H1 (cell line): ENCODE results near the gene EBPL. TPM values are rescaled to one million over a fixed set of nuclear protein-coding genes. Genes with fewer than 3 reads are reported as not detected.

Source experiments
- ATF2 ChIP-seq: IDR thresholded peaks from 2 replicates; pipeline ENCODE4 v1.6.1; 2012; ENCODE audit warnings: low read length, inconsistent platforms
- CHD7 ChIP-seq: fragments of 300-600 bp; sonication (generic); IDR thresholded peaks from 2 replicates; pipeline ENCODE4 v1.7.1; 2012; ENCODE audit warnings: low read length, moderate library complexity, mild to moderate bottlenecking, inconsistent platforms; ENCODE audit not compliant: insufficient replicate concordance
- HDAC6 ChIP-seq: IDR thresholded peaks from one replicate; pipeline ENCODE4 v1.7.1; 2012; ENCODE audit warnings: low read depth, mild to moderate bottlenecking, inconsistent platforms, low read length, moderate library complexity
- KDM5A ChIP-seq: fragments of 200-600 bp; IDR thresholded peaks from 2 replicates; pipeline ENCODE4 v1.7.1; 2012; ENCODE audit warnings: mild to moderate bottlenecking, low read length, inconsistent platforms, mixed read lengths
- POLR2AphosphoS5 ChIP-seq: IDR thresholded peaks from 2 replicates; pipeline ENCODE4 v1.6.1; 2011; ENCODE audit warnings: low read depth, low read length
- SRF ChIP-seq: IDR thresholded peaks from 2 replicates; pipeline ENCODE4 v1.6.1; 2011; ENCODE audit warnings: mild to moderate bottlenecking, low read depth, low read length, moderate library complexity
- TAF1 ChIP-seq: IDR thresholded peaks from 2 replicates; pipeline ENCODE4 v1.6.1; 2011; ENCODE audit warnings: mild to moderate bottlenecking, low read depth, low read length
- polyA plus RNA-seq, 7 experiments: library from polyadenylated mRNA; depleted of rRNA in 3 of 7; stranded (reverse) in 5 of 7; unstranded in 2 of 7; fragments of >200 nt in 5 of 7; fragments of 200-250 nt in 2 of 7; gene quantifications; 1 replicate in 5 of 7; 2 replicates in 1 of 7; 4 replicates in 1 of 7; pipeline versions ENCODE4 v1.2.1 to v1.2.3, GENCODE V29; 2011 to 2013; ENCODE audit warnings: missing spikeins in 2 of 7, mixed read lengths in 2 of 7
- total RNA-seq: library from RNA; stranded (reverse); fragmentation: NEBNext Ultra II Directional; extraction: Animal tissue kit (Norgen Biotek cat#: 25700); gene quantifications from 2 replicates; pipeline ENCODE4 v1.2.1, GENCODE V29; 2021
- TF ChIP-seq, protein P1 (sequence below): IDR thresholded peaks from 2 replicates; pipeline ENCODE4 v1.6.1; 2012; ENCODE audit warnings: inconsistent platforms

EBPL gene
- total and polyA plus RNA-seq, 2 of the 8 experiments (the other 6 are each of a cell fraction or from before 2014, with no cell fraction given): 130 to 204 TPM

DNA sequence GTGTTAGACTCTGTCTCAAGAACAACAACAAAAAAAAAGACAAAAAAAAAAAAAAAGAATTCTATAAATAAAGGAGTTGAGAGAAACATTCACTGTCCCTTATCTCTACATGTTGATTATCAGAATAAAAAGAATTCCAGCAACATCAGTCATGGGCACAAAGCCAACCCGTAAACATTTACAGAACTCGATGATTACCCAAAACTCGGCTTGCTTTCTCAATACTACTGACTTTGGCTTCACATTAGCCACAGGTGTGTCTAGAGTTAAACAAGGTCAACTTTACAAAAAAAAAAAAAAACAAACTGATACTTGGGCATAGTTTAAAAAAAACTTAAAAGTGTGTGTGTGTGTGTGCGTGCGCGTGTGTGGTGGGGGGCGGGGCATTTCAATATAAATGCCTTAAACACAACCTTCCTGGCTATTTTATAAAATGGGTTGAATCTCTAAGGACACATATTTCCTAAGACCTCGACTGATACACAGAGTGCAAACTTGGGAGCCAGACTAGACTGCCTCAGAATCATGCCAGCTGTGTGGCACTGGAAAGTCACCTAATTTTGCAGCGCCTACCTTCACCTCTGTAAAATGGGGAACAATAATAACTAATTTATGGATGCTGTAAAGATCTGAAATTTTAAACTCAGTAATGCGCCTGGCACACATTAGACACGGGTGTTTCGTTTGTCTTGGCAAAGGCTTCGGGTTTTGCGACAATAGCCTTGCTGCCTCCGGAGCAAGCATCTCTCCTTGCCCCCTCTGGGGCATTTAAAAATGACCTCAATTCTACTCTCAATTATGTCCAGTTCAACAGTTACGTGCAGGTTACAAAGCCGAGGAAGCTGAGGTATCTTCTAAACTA, 922 bp downstream of the EBPL start (continued):
- TF ChIP-seq CHD7: no peak
- TF ChIP-seq POLR2AphosphoS5: no peak
- TF ChIP-seq SRF: no peak
- TF ChIP-seq HDAC6: no peak
- TF ChIP-seq, protein P1, sequence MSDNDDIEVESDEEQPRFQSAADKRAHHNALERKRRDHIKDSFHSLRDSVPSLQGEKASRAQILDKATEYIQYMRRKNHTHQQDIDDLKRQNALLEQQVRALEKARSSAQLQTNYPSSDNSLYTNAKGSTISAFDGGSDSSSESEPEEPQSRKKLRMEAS: no peak
- no peak for TF ChIP-seq TAF1
- no peak for TF ChIP-seq ATF2
- TF ChIP-seq KDM5A: no peak
